Gastroesophageal sphincter (tissue), 3 donors: ENCODE measurements around the gene CBLB.

ENCODE experiments used
- CTCF ChIP-seq, 4 experiments: fragments of 200-600 bp in 2 of 4; fragments of 450-650 bp in 2 of 4; sonication (generic) in 1 of 4; IDR thresholded peaks; one replicate each; pipeline ENCODE4 v1.5.1; 2017 to 2019; ENCODE audit warnings: antibody characterized with exemption in 4 of 4, mild to moderate bottlenecking in 2 of 4, moderate library complexity in 2 of 4
- POLR2A ChIP-seq, 2 donors: fragments of 450-650 bp; IDR thresholded peaks; one replicate each; pipeline ENCODE4 v1.6.1; 2017; ENCODE audit warnings: antibody characterized with exemption in 2 of 2, mild to moderate bottlenecking in 2 of 2, moderate library complexity in 1 of 2
- POLR2AphosphoS5 ChIP-seq: sonication (generic); formaldehyde crosslinking; IDR thresholded peaks from one replicate; pipeline ENCODE4 v1.6.1; 2017; ENCODE audit warnings: antibody characterized with exemption

- no peak for TF ChIP-seq CTCF (IDR thresholded peaks at IDR 0.05)
- no peak for TF ChIP-seq POLR2A (IDR thresholded peaks at IDR 0.05)
- no peak for TF ChIP-seq POLR2AphosphoS5
Measured at GRCh38 chr3:105907777-105908176, 39.0 kb upstream of the CBLB start.
